Measurements from ENCODE around the gene SHROOM3. TPM values are rescaled to one million over a fixed set of nuclear protein-coding genes. Genes with fewer than 3 reads are reported as not detected.

SHROOM3 gene
- total RNA-seq, 2 experiments from 2014 or later, result not detected

GRCh38 chr4:76543378-76543777 lies 108.3 kb downstream of the SHROOM3 start:
- DNase-seq, result no peak
- ChIA-PET CTCF (no interaction called here), POLR2A (no interaction called here)
- no peaks in the 10 kb centered on the region for H3K9me3 Mint-ChIP-seq
- H3K27ac Mint-ChIP-seq, result no peak overlapping the region
- H3K4me3 Mint-ChIP-seq, result no peak overlapping the region
- H3K4me1 Mint-ChIP-seq, result peaks cover 10% of the 10 kb centered on the region
- peaks cover 2% of the 10 kb centered on the region for H3K27me3 Mint-ChIP-seq
- H3K36me3 Mint-ChIP-seq (ENCODE audit: low read depth), result no peaks in the 10 kb centered on the region

- peaks cover 10% of the 10 kb centered on the region for H3K4me1 Mint-ChIP-seq
Observed at GRCh38 chr4:76544725-76545124, 109.7 kb downstream of the SHROOM3 start.

GRCh38 chr4:76545226-76545884 lies 110.3 kb downstream of the SHROOM3 start:
- POLR2A ChIA-PET, result no interaction called here
- Mint-ChIP-seq H3K27ac (no peak overlapping the region), H3K4me3 (no peak overlapping the region), H3K27me3 (peaks cover 2% of the 10 kb centered on the region), H3K36me3 (ENCODE audit: low read depth) (no peaks in the 10 kb centered on the region), H3K9me3 (no peaks in the 10 kb centered on the region), H3K4me1 (peaks cover 10% of the 10 kb centered on the region)
- DNase-seq, result no peak
- CTCF ChIA-PET, result interaction anchor here (0.8 kb wide), 1 partner anchor 18 kb away, joined by 3 read pairs; no protein-coding TSS in a partner anchor

More at GRCh38 chr4:76544725-76545124, 109.7 kb downstream of the SHROOM3 start:
- ChIA-PET CTCF (interaction anchor here (0.8 kb wide), 1 partner anchor 18 kb away, joined by 3 read pairs; no protein-coding TSS in a partner anchor), POLR2A (no interaction called here)
- Mint-ChIP-seq H3K9me3 (no peaks in the 10 kb centered on the region), H3K36me3 (ENCODE audit: low read depth) (no peaks in the 10 kb centered on the region), H3K27ac (no peak overlapping the region), H3K4me3 (no peak overlapping the region), H3K27me3 (peaks cover 2% of the 10 kb centered on the region)
- no peak for DNase-seq

GRCh38 chr4:76546327-76546726 lies 111.3 kb downstream of the SHROOM3 start:
- ChIA-PET POLR2A (no interaction called here), CTCF (no interaction called here)
- no peak overlapping the region for H3K27ac Mint-ChIP-seq
- no peak overlapping the region for H3K4me3 Mint-ChIP-seq
- no peaks in the 10 kb centered on the region for H3K36me3 Mint-ChIP-seq (ENCODE audit: low read depth)
- H3K27me3 Mint-ChIP-seq, result peaks cover 2% of the 10 kb centered on the region
- no peaks in the 10 kb centered on the region for H3K9me3 Mint-ChIP-seq
- no peak for DNase-seq
- H3K4me1 Mint-ChIP-seq, result peaks cover 10% of the 10 kb centered on the region

- ChIA-PET POLR2A (no interaction called here), CTCF (no interaction called here)
- Mint-ChIP-seq H3K36me3 (ENCODE audit: low read depth) (no peaks in the 10 kb centered on the region), H3K9me3 (no peaks in the 10 kb centered on the region), H3K27me3 (peaks cover 2% of the 10 kb centered on the region), H3K4me3 (no peak overlapping the region), H3K27ac (no peak overlapping the region), H3K4me1 (peaks cover 10% of the 10 kb centered on the region)
- DNase-seq, result no peak
Observed at GRCh38 chr4:76546759-76547742, 112.0 kb downstream of the SHROOM3 start.

GRCh38 chr4:76548704-76549103 lies 113.7 kb downstream of the SHROOM3 start:
- no peak overlapping the region for H3K4me3 Mint-ChIP-seq
- DNase-seq, result no peak
- H3K27ac Mint-ChIP-seq, result no peak overlapping the region
- peaks cover 2% of the 10 kb centered on the region for H3K27me3 Mint-ChIP-seq
- H3K9me3 Mint-ChIP-seq, result no peaks in the 10 kb centered on the region
- ChIA-PET POLR2A (no interaction called here), CTCF (no interaction called here)
- peaks cover 10% of the 10 kb centered on the region for H3K4me1 Mint-ChIP-seq
- no peaks in the 10 kb centered on the region for H3K36me3 Mint-ChIP-seq (ENCODE audit: low read depth)

- peaks cover 7% of the 10 kb centered on the region for H3K4me1 Mint-ChIP-seq
- H3K36me3 Mint-ChIP-seq (ENCODE audit: low read depth), result no peaks in the 10 kb centered on the region
- H3K27me3 Mint-ChIP-seq, result peaks cover 2% of the 10 kb centered on the region
- H3K27ac Mint-ChIP-seq, result no peak overlapping the region
- H3K9me3 Mint-ChIP-seq, result no peaks in the 10 kb centered on the region
- ChIA-PET CTCF (no interaction called here), POLR2A (no interaction called here)
- H3K4me3 Mint-ChIP-seq, result no peak overlapping the region
- no peak for DNase-seq
Observed at GRCh38 chr4:76549765-76550164, 114.7 kb downstream of the SHROOM3 start.

- no peak for DNase-seq
- H3K27ac Mint-ChIP-seq, result no peak overlapping the region
- H3K4me3 Mint-ChIP-seq, result no peak overlapping the region
- peaks cover 2% of the 10 kb centered on the region for H3K27me3 Mint-ChIP-seq
- CTCF ChIA-PET, result no interaction called here
- no peaks in the 10 kb centered on the region for H3K4me1 Mint-ChIP-seq
- POLR2A ChIA-PET, result no interaction called here
- H3K36me3 Mint-ChIP-seq (ENCODE audit: low read depth), result no peaks in the 10 kb centered on the region
- H3K9me3 Mint-ChIP-seq, result no peaks in the 10 kb centered on the region
Observed at GRCh38 chr4:76550966-76551780, 116.1 kb downstream of the SHROOM3 start.

- H3K36me3 Mint-ChIP-seq (ENCODE audit: low read depth), result no peaks in the 10 kb centered on the region
- ChIA-PET POLR2A (no interaction called here), CTCF (no interaction called here)
- peaks cover 3% of the 10 kb centered on the region for H3K27me3 Mint-ChIP-seq
- DNase-seq, result no peak
- H3K4me1 Mint-ChIP-seq, result no peaks in the 10 kb centered on the region
- H3K27ac Mint-ChIP-seq, result no peak overlapping the region
- H3K4me3 Mint-ChIP-seq, result no peak overlapping the region
- no peaks in the 10 kb centered on the region for H3K9me3 Mint-ChIP-seq
Observed at GRCh38 chr4:76554630-76555029, 119.6 kb downstream of the SHROOM3 start.

- no peaks in the 10 kb centered on the region for H3K4me1 Mint-ChIP-seq
- no peak overlapping the region for H3K27ac Mint-ChIP-seq
- no peaks in the 10 kb centered on the region for H3K36me3 Mint-ChIP-seq (ENCODE audit: low read depth)
- no peak overlapping the region for H3K4me3 Mint-ChIP-seq
- CTCF ChIA-PET, result no interaction called here
- POLR2A ChIA-PET, result no interaction called here
- H3K9me3 Mint-ChIP-seq, result no peaks in the 10 kb centered on the region
- H3K27me3 Mint-ChIP-seq, result peaks cover 6% of the 10 kb centered on the region
- no peak for DNase-seq
Observed at GRCh38 chr4:76556452-76556851, 121.4 kb downstream of the SHROOM3 start.

- H3K27me3 Mint-ChIP-seq, result peaks cover 6% of the 10 kb centered on the region
- no peaks in the 10 kb centered on the region for H3K9me3 Mint-ChIP-seq
- H3K36me3 Mint-ChIP-seq (ENCODE audit: low read depth), result no peaks in the 10 kb centered on the region
- no peak for DNase-seq
- no peak overlapping the region for H3K27ac Mint-ChIP-seq
- no peaks in the 10 kb centered on the region for H3K4me1 Mint-ChIP-seq
- H3K4me3 Mint-ChIP-seq, result no peak overlapping the region
- POLR2A ChIA-PET, result no interaction called here
- CTCF ChIA-PET, result no interaction called here
Observed at GRCh38 chr4:76558396-76559235, 123.6 kb downstream of the SHROOM3 start.

- Mint-ChIP-seq H3K36me3 (ENCODE audit: low read depth) (no peaks in the 10 kb centered on the region), H3K4me1 (no peaks in the 10 kb centered on the region), H3K27ac (no peak overlapping the region), H3K27me3 (peaks cover 6% of the 10 kb centered on the region), H3K9me3 (no peaks in the 10 kb centered on the region), H3K4me3 (no peak overlapping the region)
- ChIA-PET CTCF (no interaction called here), POLR2A (no interaction called here)
- DNase-seq, result no peak
Observed at GRCh38 chr4:76559236-76560071, 124.4 kb downstream of the SHROOM3 start.
